Measurements from ENCODE around the gene CTNNAL1.

Gene CTNNAL1

GRCh38 chr9:109031241-109031640 lies 17.9 kb upstream of the CTNNAL1 start:
- TF ChIP-seq TAF1 (IDR thresholded peaks at IDR 0.05; ENCODE audit: low read depth) = no peak
- TF ChIP-seq EP300 (IDR thresholded peaks at IDR 0.05; ENCODE audit: borderline replicate concordance) = no peak
- TF ChIP-seq ZBTB7A (IDR thresholded peaks at IDR 0.05; ENCODE audit: low read depth) = no peak

GRCh38 chr9:109030426-109030825 lies 17.1 kb upstream of the CTNNAL1 start:
- TF ChIP-seq FOXM1 (IDR thresholded peaks at IDR 0.05; ENCODE audit: borderline replicate concordance, low read depth) (no peak), TEAD4 (IDR thresholded peaks at IDR 0.05) (no peak), MAX (IDR thresholded peaks at IDR 0.05) (no peak), CEBPB (IDR thresholded peaks at IDR 0.05) (no peak), YY1 (IDR thresholded peaks at IDR 0.05; ENCODE audit: low read depth) (no peak), EGR1 (IDR thresholded peaks at IDR 0.05) (no peak), ZBTB7A (IDR thresholded peaks at IDR 0.05; ENCODE audit: low read depth) (no peak), EP300 (IDR thresholded peaks at IDR 0.05; ENCODE audit: borderline replicate concordance) (no peak), TCF12 (IDR thresholded peaks at IDR 0.05; ENCODE audit: low read depth) (no peak), RAD21 (IDR thresholded peaks at IDR 0.05; ENCODE audit: low read depth) (no peak), REST (IDR thresholded peaks at IDR 0.05; ENCODE audit: low read depth) (no peak), TAF1 (IDR thresholded peaks at IDR 0.05; ENCODE audit: low read depth) (no peak), CREB1 (IDR thresholded peaks at IDR 0.05; ENCODE audit: low read depth) (no peak), NFIC (IDR thresholded peaks at IDR 0.05) (no peak), USF1 (IDR thresholded peaks at IDR 0.05) (no peak)

- TF ChIP-seq EGR1 (IDR thresholded peaks at IDR 0.05) (no peak), MAX (IDR thresholded peaks at IDR 0.05) (no peak), RAD21 (IDR thresholded peaks at IDR 0.05; ENCODE audit: low read depth) (no peak), USF1 (IDR thresholded peaks at IDR 0.05) (no peak), CEBPB (IDR thresholded peaks at IDR 0.05) (no peak), TEAD4 (IDR thresholded peaks at IDR 0.05) (no peak), TCF12 (IDR thresholded peaks at IDR 0.05; ENCODE audit: low read depth) (no peak), NFIC (IDR thresholded peaks at IDR 0.05) (no peak), REST (IDR thresholded peaks at IDR 0.05; ENCODE audit: low read depth) (no peak), EP300 (IDR thresholded peaks at IDR 0.05; ENCODE audit: borderline replicate concordance) (no peak), FOXM1 (IDR thresholded peaks at IDR 0.05; ENCODE audit: borderline replicate concordance, low read depth) (no peak), TAF1 (IDR thresholded peaks at IDR 0.05; ENCODE audit: low read depth) (no peak), ZBTB7A (IDR thresholded peaks at IDR 0.05; ENCODE audit: low read depth) (no peak), YY1 (IDR thresholded peaks at IDR 0.05; ENCODE audit: low read depth) (no peak), CREB1 (IDR thresholded peaks at IDR 0.05; ENCODE audit: low read depth) (no peak)
Observed at GRCh38 chr9:109028457-109028856, 15.2 kb upstream of the CTNNAL1 start.

- no peak for TF ChIP-seq NFIC (IDR thresholded peaks at IDR 0.05)
- TF ChIP-seq REST (IDR thresholded peaks at IDR 0.05; ENCODE audit: low read depth) = no peak
- TF ChIP-seq ZBTB7A (IDR thresholded peaks at IDR 0.05; ENCODE audit: low read depth) = no peak
- TF ChIP-seq RAD21 (IDR thresholded peaks at IDR 0.05; ENCODE audit: low read depth) = no peak
- TF ChIP-seq TEAD4 (IDR thresholded peaks at IDR 0.05) = no peak
- TF ChIP-seq USF1 (IDR thresholded peaks at IDR 0.05) = no peak
- TF ChIP-seq EP300 (IDR thresholded peaks at IDR 0.05; ENCODE audit: borderline replicate concordance) = no peak
- no peak for TF ChIP-seq FOXM1 (IDR thresholded peaks at IDR 0.05; ENCODE audit: borderline replicate concordance, low read depth)
Observed at GRCh38 chr9:109027176-109027575, 13.9 kb upstream of the CTNNAL1 start.

Data from Ishikawa (cell line).